Glutamatergic neuron (in vitro differentiated cells): ENCODE data around the gene NID2. TPM values are rescaled to one million over a fixed set of nuclear protein-coding genes. Genes with fewer than 3 reads are reported as not detected.

ENCODE experiments used
- DNase-seq: peaks from one replicate; pipeline ENCODE4 v3.0.0; 2022
- H3K27ac Mint-ChIP-seq: one replicate; pipeline ENCODE4 v1.8.0; 2020; ENCODE audit warnings: mild to moderate bottlenecking, mixed read lengths, inconsistent platforms; ENCODE audit not compliant: unreplicated experiment
- H3K27me3 Mint-ChIP-seq: one replicate; pipeline ENCODE4 v1.8.0; 2020; ENCODE audit warnings: mild to moderate bottlenecking, moderate library complexity, mixed read lengths, inconsistent platforms; ENCODE audit not compliant: unreplicated experiment
- H3K36me3 Mint-ChIP-seq: one replicate; pipeline ENCODE4 v1.8.0; 2020; ENCODE audit warnings: mild to moderate bottlenecking, mixed read lengths, inconsistent platforms; ENCODE audit not compliant: unreplicated experiment
- H3K4me1 Mint-ChIP-seq: one replicate; pipeline ENCODE4 v1.8.0; 2020; ENCODE audit warnings: mild to moderate bottlenecking, low read depth, mixed read lengths, inconsistent platforms; ENCODE audit not compliant: unreplicated experiment
- H3K4me3 Mint-ChIP-seq: one replicate; pipeline ENCODE4 v1.8.0; 2020; ENCODE audit warnings: mild to moderate bottlenecking, mixed read lengths, inconsistent platforms; ENCODE audit not compliant: unreplicated experiment
- H3K9me3 Mint-ChIP-seq: one replicate; pipeline ENCODE4 v1.8.0; 2020; ENCODE audit warnings: mild to moderate bottlenecking, moderate library complexity, mixed read lengths, inconsistent platforms; ENCODE audit not compliant: unreplicated experiment
- CTCF ChIP-seq: fragments of 200-600 bp; sonication (generic); IDR thresholded peaks from one replicate; pipeline ENCODE4 v1.5.0; 2021; ENCODE audit not compliant: partially characterized antibody, unreplicated experiment
- total RNA-seq: library from RNA; stranded (reverse); fragmentation: NEBNext Ultra II Directional; extraction: Animal tissue kit (Norgen Biotek cat#: 25700); gene quantifications from one replicate; pipeline ENCODE4 v1.2.1, GENCODE V29; 2021; ENCODE audit not compliant: unreplicated experiment

NID2 gene
- total RNA-seq, 1 donor from 2014 or later = 2.6 TPM

GRCh38 chr14:52089218-52089617, 20.4 kb upstream of the NID2 start:
- Mint-ChIP-seq H3K9me3 (peaks cover 2% of the 10 kb centered on the region), H3K27me3 (no peaks in the 10 kb centered on the region), H3K4me1 (no peaks in the 10 kb centered on the region), H3K36me3 (peaks cover 12% of the 10 kb centered on the region), H3K27ac (no peak overlapping the region), H3K4me3 (no peak overlapping the region)
- no peak for DNase-seq
- TF ChIP-seq CTCF = no peak

- Mint-ChIP-seq H3K27ac (no peak overlapping the region), H3K4me3 (no peak overlapping the region), H3K27me3 (no peaks in the 10 kb centered on the region), H3K36me3 (peaks cover 12% of the 10 kb centered on the region), H3K9me3 (peaks cover 2% of the 10 kb centered on the region), H3K4me1 (no peaks in the 10 kb centered on the region)
- DNase-seq = no peak
- no peak for TF ChIP-seq CTCF
Observed at GRCh38 chr14:52086711-52087110, 17.9 kb upstream of the NID2 start.

- Mint-ChIP-seq H3K4me3 (no peak overlapping the region), H3K36me3 (peaks cover 12% of the 10 kb centered on the region), H3K27me3 (no peaks in the 10 kb centered on the region), H3K27ac (no peak overlapping the region), H3K9me3 (peaks cover 2% of the 10 kb centered on the region), H3K4me1 (no peaks in the 10 kb centered on the region)
- no peak for TF ChIP-seq CTCF
- DNase-seq = no peak
Observed at GRCh38 chr14:52082903-52083302, 14.0 kb upstream of the NID2 start.

GRCh38 chr14:52081964-52082363, 13.1 kb upstream of the NID2 start:
- Mint-ChIP-seq H3K4me1 (no peaks in the 10 kb centered on the region), H3K36me3 (peaks cover 12% of the 10 kb centered on the region), H3K4me3 (no peak overlapping the region), H3K9me3 (peaks cover 2% of the 10 kb centered on the region), H3K27ac (no peak overlapping the region), H3K27me3 (no peaks in the 10 kb centered on the region)
- DNase-seq = no peak
- TF ChIP-seq CTCF = no peak

GRCh38 chr14:52080808-52081755, 12.2 kb upstream of the NID2 start:
- Mint-ChIP-seq H3K36me3 (peaks cover 12% of the 10 kb centered on the region), H3K4me3 (no peak overlapping the region), H3K9me3 (peaks cover 2% of the 10 kb centered on the region), H3K27me3 (no peaks in the 10 kb centered on the region), H3K27ac (no peak overlapping the region), H3K4me1 (no peaks in the 10 kb centered on the region)
- no peak for TF ChIP-seq CTCF
- no peak for DNase-seq
